C4-2B (cell line): ENCODE data around the gene CDH23.

Experiments used
- CTCF ChIP-seq: fragments of 450-650 bp; conservative IDR thresholded peaks from 2 replicates; pipeline ENCODE4 v1.5.1; 2017; ENCODE audit warnings: mild to moderate bottlenecking
- ZFX ChIP-seq: fragments of 450-650 bp; IDR thresholded peaks from 2 replicates; pipeline ENCODE4 v1.6.1; 2017

- TF ChIP-seq CTCF (no peak), ZFX (no peak)
Measured at GRCh38 chr10:71474702-71475242, 78.1 kb downstream of the CDH23 start.
